CD14-positive monocyte (primary cell): ENCODE data around the gene NEDD4L. TPM values are rescaled to one million over a fixed set of nuclear protein-coding genes. Genes with fewer than 3 reads are reported as not detected.

Experiments
- DNase-seq, 3 donors: peaks; one replicate each; pipeline ENCODE4 v3.0.0-alpha.2; 2011 to 2022
- H2AFZ ChIP-seq: 2 replicates; pipeline ENCODE4 v1.6.0; 2012; ENCODE audit warnings: mild to moderate bottlenecking, low read depth, low read length, inconsistent platforms; ENCODE audit not compliant: insufficient read depth, poor library complexity, severe bottlenecking
- H3K27ac ChIP-seq, 2 donors: 1 replicate in 1 of 2; 2 replicates in 1 of 2; pipeline ENCODE4 v1.5.1; 2012 to 2013; ENCODE audit warnings: low read length in 2 of 2, control low read depth in 1 of 2, inconsistent platforms in 1 of 2, low read depth in 1 of 2, mild to moderate bottlenecking in 1 of 2
- H3K27me3 ChIP-seq, 2 donors: one replicate each; pipeline versions ENCODE4 v1.6.0 to v1.6.1; 2011 to 2013; ENCODE audit warnings: low read length in 2 of 2; ENCODE audit not compliant: control insufficient read depth in 2 of 2, insufficient read depth in 2 of 2
- H3K36me3 ChIP-seq, 2 donors: replicated peaks in 1 of 2; 1 replicate in 1 of 2; 2 replicates in 1 of 2; pipeline versions ENCODE4 v1.5.1 to v1.6.1; 2012 to 2013; ENCODE audit warnings: low read length in 2 of 2, control low read depth in 1 of 2, inconsistent platforms in 1 of 2, mild to moderate bottlenecking in 1 of 2; ENCODE audit not compliant: insufficient read depth in 2 of 2, control insufficient read depth in 1 of 2
- H3K4me1 ChIP-seq, 2 donors: 1 replicate in 1 of 2; 2 replicates in 1 of 2; pipeline versions ENCODE4 v1.5.1 to v1.6.1; 2012 to 2013; ENCODE audit warnings: low read length in 2 of 2, control low read depth in 1 of 2, inconsistent platforms in 1 of 2, mild to moderate bottlenecking in 1 of 2, moderate library complexity in 1 of 2; ENCODE audit not compliant: insufficient read depth in 2 of 2, control insufficient read depth in 1 of 2
- H3K4me2 ChIP-seq: replicated peaks from 2 replicates; pipeline ENCODE3; 2012; ENCODE audit warnings: low read length, moderate library complexity, mild to moderate bottlenecking; ENCODE audit not compliant: poor library complexity, severe bottlenecking; ENCODE audit errors: extremely low read depth
- H3K4me3 ChIP-seq, 3 experiments: fragments of 200-600 bp in 1 of 3; sonication (generic) in 1 of 3; replicated peaks in 1 of 3; 1 replicate in 2 of 3; 2 replicates in 1 of 3; pipeline ENCODE4 v1.5.1; 2011 to 2013; ENCODE audit warnings: low read length in 3 of 3, mild to moderate bottlenecking in 3 of 3, control low read depth in 2 of 3, low read depth in 2 of 3, inconsistent platforms in 1 of 3, moderate library complexity in 1 of 3
- H3K79me2 ChIP-seq: 2 replicates; pipeline ENCODE4 v1.6.0; 2012; ENCODE audit warnings: mild to moderate bottlenecking, control low read depth, inconsistent platforms, low read length, moderate library complexity; ENCODE audit not compliant: insufficient read depth
- H3K9ac ChIP-seq: 2 replicates; pipeline ENCODE4 v1.6.0; 2017; ENCODE audit warnings: low read length, mild to moderate bottlenecking; ENCODE audit not compliant: insufficient read depth, poor library complexity, severe bottlenecking
- H3K9me3 ChIP-seq, 2 donors: replicated peaks in 1 of 2; 1 replicate in 1 of 2; 2 replicates in 1 of 2; pipeline versions ENCODE4 v1.5.1 to v1.6.1; 2012 to 2013; ENCODE audit warnings: low read length in 2 of 2, control low read depth in 1 of 2; ENCODE audit not compliant: control insufficient read depth in 1 of 2, insufficient read depth in 1 of 2
- H4K20me1 ChIP-seq: 2 replicates; pipeline ENCODE4 v1.6.0; 2012; ENCODE audit warnings: mild to moderate bottlenecking, low read length, control low read depth, moderate library complexity; ENCODE audit not compliant: insufficient read depth
- H3K27ac Mint-ChIP-seq, 7 donors: one replicate each; pipeline ENCODE4 v1.8.0; 2020; ENCODE audit warnings: mild to moderate bottlenecking in 7 of 7, mixed read lengths in 7 of 7, moderate library complexity in 6 of 7, inconsistent platforms in 2 of 7
- H3K27me3 Mint-ChIP-seq, 3 donors: one replicate each; pipeline ENCODE4 v1.8.0; 2021 to 2022; ENCODE audit warnings: low read depth in 3 of 3, mild to moderate bottlenecking in 3 of 3, mixed read lengths in 3 of 3, moderate library complexity in 3 of 3, inconsistent platforms in 1 of 3
- H3K36me3 Mint-ChIP-seq, 2 donors: one replicate each; pipeline ENCODE4 v1.8.0; 2020; ENCODE audit warnings: mixed read lengths in 2 of 2, inconsistent platforms in 1 of 2, mild to moderate bottlenecking in 1 of 2
- H3K4me1 Mint-ChIP-seq: one replicate; pipeline ENCODE4 v1.8.0; 2020; ENCODE audit warnings: mild to moderate bottlenecking, mixed read lengths
- H3K4me3 Mint-ChIP-seq, 2 donors: one replicate each; pipeline ENCODE4 v1.8.0; 2020; ENCODE audit warnings: mild to moderate bottlenecking in 2 of 2, mixed read lengths in 2 of 2, moderate library complexity in 1 of 2
- H3K9me3 Mint-ChIP-seq, 7 donors: one replicate each; pipeline ENCODE4 v1.8.0; 2020 to 2022; ENCODE audit warnings: mixed read lengths in 7 of 7, mild to moderate bottlenecking in 6 of 7, moderate library complexity in 6 of 7, inconsistent platforms in 2 of 7
- CTCF ChIP-seq: fragments of 200-600 bp; IDR thresholded peaks from one replicate; pipeline ENCODE4 v1.8.0; 2022; ENCODE audit warnings: antibody characterized with exemption, mild to moderate bottlenecking
- WGBS: methylation state at CpG from one replicate; pipeline ENCODE4 v1.1.5; 2013; ENCODE audit warnings: missing lambda C conversion rate; ENCODE audit not compliant: insufficient coverage; 5-methylcytosine and 5-hydroxymethylcytosine counted together
- intact Hi-C, 2 donors: fragments of 100-400 bp; cut with micrococcal nuclease; formaldehyde crosslinking; loops; one replicate each; pipeline versions ENCODE4 v1.15.0 to v1.15.1; 2023
- polyA plus RNA-seq, 3 donors: library from polyadenylated mRNA; depleted of rRNA in 1 of 3; unstranded in 2 of 3; stranded (reverse) in 1 of 3; fragments of 300-500 nt in 2 of 3; fragments of >200 nt in 1 of 3; fragmentation: Illumina TruSeq in 2 of 3; gene quantifications; 1 replicate in 2 of 3; 2 replicates in 1 of 3; pipeline ENCODE4 v1.2.3, GENCODE V29; 2012 to 2021

Gene NEDD4L
- polyA plus RNA-seq, 3 donors: 2.5 to 5.2 (median 4.5) TPM

GRCh38 chr18:58213440-58213839 lies 169.4 kb downstream of the NEDD4L start:
- peak overlapping the region; percentile 48 for H3K4me2 ChIP-seq
- no peaks in the 10 kb centered on the region for H3K36me3 ChIP-seq

GRCh38 chr18:58215011-58215410 lies 171.0 kb downstream of the NEDD4L start:
- WGBS: no CpG with 5 or more reads among the region's 6 CpGs

More at GRCh38 chr18:58213440-58213839, 169.4 kb downstream of the NEDD4L start:
- peak; percentile 54 to 83 (median 56) for DNase-seq
- Histone ChIP-seq H4K20me1 (no peaks in the 10 kb centered on the region), H3K9ac (no peak overlapping the region), H3K4me1 (peaks cover 19 to 47% of the 10 kb centered on the region in 2 donors), H3K27me3 (peaks cover 60 to 70% of the 10 kb centered on the region in 2 donors), H3K79me2 (no peaks in the 10 kb centered on the region), H3K9me3 (no peaks in the 10 kb centered on the region), H3K4me3 (peak overlapping the region in 1 of 3 experiments; percentile 30), H3K27ac (no peak overlapping the region), H2AFZ (no peak overlapping the region)
- TF ChIP-seq CTCF: no peak
- Mint-ChIP-seq H3K9me3 (peaks cover 0 to 3% (median 0%) of the 10 kb centered on the region in 7 donors), H3K4me3 (peak overlapping the region in 1 of 2 donors; percentile 56), H3K4me1 (peaks cover 46% of the 10 kb centered on the region), H3K27me3 (peaks cover 55 to 76% (median 72%) of the 10 kb centered on the region in 3 donors), H3K27ac (peak overlapping the region in 5 of 7 donors; percentile 1 to 69 (median 35)), H3K36me3 (peaks cover 0 to 7% of the 10 kb centered on the region in 2 donors)
- 17% methylated on average over 1 of the region's 2 CpGs for WGBS
- intact Hi-C loops: no loop called here

More at GRCh38 chr18:58215011-58215410, 171.0 kb downstream of the NEDD4L start:
- no peak for TF ChIP-seq CTCF
- Mint-ChIP-seq H3K36me3 (peaks cover 0 to 7% of the 10 kb centered on the region in 2 donors), H3K4me3 (peak overlapping the region in 1 of 2 donors; percentile 68), H3K9me3 (peaks cover 0 to 7% (median 3%) of the 10 kb centered on the region in 7 donors), H3K27me3 (peaks cover 61 to 77% (median 77%) of the 10 kb centered on the region in 3 donors), H3K4me1 (peaks cover 50% of the 10 kb centered on the region), H3K27ac (peak overlapping the region in 1 of 7 donors; percentile 32)
- Histone ChIP-seq H3K9ac (no peak overlapping the region), H3K4me2 (no peak overlapping the region), H3K9me3 (no peaks in the 10 kb centered on the region), H3K36me3 (no peaks in the 10 kb centered on the region), H3K4me1 (peaks cover 22 to 56% of the 10 kb centered on the region in 2 donors), H3K27ac (no peak overlapping the region), H3K4me3 (no peak overlapping the region), H2AFZ (no peak overlapping the region), H4K20me1 (no peaks in the 10 kb centered on the region), H3K79me2 (no peaks in the 10 kb centered on the region), H3K27me3 (peaks cover 66 to 77% of the 10 kb centered on the region in 2 donors)
- no peak for DNase-seq
- intact Hi-C loops: no loop called here
